PC-3 (cell line): ENCODE data around the gene SVOP. TPM values are rescaled to one million over a fixed set of nuclear protein-coding genes. Genes with fewer than 3 reads are reported as not detected.

Experiments
- ATAC-seq: fragments of 200-7000 bp; cut with Tn5 transposase; 2 replicates; pipeline ENCODE4 v1.9.1; 2020; ENCODE audit warnings: mild to moderate bottlenecking, moderate library complexity
- BruUV-seq: library from RNA; stranded (reverse); fragments of 400-500 nt; replicated peaks from 2 replicates; lab custom pipeline; 2021; lab: Mats Ljungman, UMichigan
- CTCF ChIA-PET: fragments of 300-600 bp; sonication (Branson Sonifier 250); formaldehyde crosslinking; loops from one replicate; lab custom pipeline; 2022; ENCODE audit warnings: antibody characterized with exemption; lab: Charles Lee
- POLR2A ChIA-PET: fragments of 300-600 bp; sonication (Branson Sonifier 250); formaldehyde crosslinking; loops from one replicate; lab custom pipeline; 2022; ENCODE audit warnings: antibody characterized with exemption; ENCODE audit not compliant: unreplicated experiment; lab: Charles Lee
- DNase-seq: peaks from one replicate; pipeline ENCODE4 v3.0.0-alpha.2; 2015
- H2AFZ ChIP-seq: fragments of 300-600 bp; sonication (generic); 2 replicates; pipeline ENCODE4 v1.6.0; 2016; ENCODE audit warnings: antibody characterized with exemption, low read length
- H3F3A ChIP-seq: fragments of 300-600 bp; sonication (generic); one replicate; pipeline ENCODE4 v1.6.0; 2017; ENCODE audit warnings: antibody characterized with exemption, low read length, control low read depth, mild to moderate bottlenecking; ENCODE audit not compliant: unreplicated experiment
- H3K27ac ChIP-seq: fragments of 300-600 bp; sonication (generic); 2 replicates; pipeline ENCODE4 v1.5.1; 2016; ENCODE audit warnings: mild to moderate bottlenecking, low read length
- H3K27me3 ChIP-seq: fragments of 300-600 bp; sonication (generic); 2 replicates; pipeline ENCODE4 v1.6.1; 2016; ENCODE audit warnings: low read length, mixed read lengths
- H3K36me3 ChIP-seq: fragments of 300-600 bp; sonication (generic); 2 replicates; pipeline ENCODE4 v1.6.1; 2016; ENCODE audit warnings: low read depth, mixed run types, low read length, mixed read lengths
- H3K4me1 ChIP-seq: fragments of 300-600 bp; sonication (generic); 2 replicates; pipeline ENCODE4 v1.5.1; 2016; ENCODE audit warnings: low read length; ENCODE audit not compliant: insufficient read depth
- H3K4me2 ChIP-seq: fragments of 300-600 bp; sonication (generic); 2 replicates; pipeline ENCODE4 v1.6.0; 2016; ENCODE audit warnings: low read length
- H3K4me3 ChIP-seq: fragments of 300-600 bp; sonication (generic); 2 replicates; pipeline ENCODE4 v1.5.1; 2016; ENCODE audit warnings: mild to moderate bottlenecking, low read length, mixed read lengths
- H3K79me2 ChIP-seq: fragments of 300-600 bp; sonication (generic); 2 replicates; pipeline ENCODE4 v1.6.1; 2017; ENCODE audit warnings: low read length, mixed read lengths
- H3K9ac ChIP-seq: fragments of 300-600 bp; sonication (generic); 2 replicates; pipeline ENCODE4 v1.6.0; 2016; ENCODE audit warnings: mild to moderate bottlenecking, low read length
- H3K9me2 ChIP-seq: fragments of 300-600 bp; sonication (generic); replicated peaks from 2 replicates; pipeline ENCODE4 v1.6.1; 2016; ENCODE audit warnings: mixed run types, low read length, mixed read lengths
- H3K9me3 ChIP-seq: fragments of 300-600 bp; sonication (generic); 2 replicates; pipeline ENCODE4 v1.6.1; 2016; ENCODE audit warnings: low read length, mixed read lengths
- H4K20me1 ChIP-seq: fragments of 300-600 bp; sonication (generic); 2 replicates; pipeline ENCODE4 v1.6.1; 2016; ENCODE audit warnings: low read length, mixed read lengths
- CTCF ChIP-seq: fragments of 300-600 bp; sonication (generic); conservative IDR thresholded peaks from 2 replicates; pipeline ENCODE4 v1.5.1; 2017; ENCODE audit warnings: antibody characterized with exemption, low read depth, mild to moderate bottlenecking, low read length
- EZH2 ChIP-seq: fragments of 300-600 bp; sonication (generic); IDR thresholded peaks from one replicate; pipeline ENCODE4 v1.6.1; 2017; ENCODE audit warnings: antibody characterized with exemption, mild to moderate bottlenecking, low read length; ENCODE audit not compliant: unreplicated experiment
- EZH2phosphoT487 ChIP-seq: fragments of 300-600 bp; sonication (generic); IDR thresholded peaks from 2 replicates; pipeline ENCODE4 v1.6.1; 2018; ENCODE audit warnings: mild to moderate bottlenecking, antibody characterized with exemption, low read length, borderline replicate concordance
- intact Hi-C: fragments of 100-400 bp; cut with micrococcal nuclease; formaldehyde crosslinking; loops from 2 replicates; pipeline ENCODE4 v1.9.0; 2023
- total RNA-seq: library from RNA; depleted of rRNA; stranded (reverse); fragments of >200 nt; gene quantifications from 2 replicates; pipeline ENCODE4 v1.2.3, GENCODE V29; 2014

SVOP gene
- total RNA-seq, 1 experiment from 2014 or later: not detected

- no peaks in the 10 kb centered on the region for H3F3A ChIP-seq
- no peak overlapping the region for H3K27ac ChIP-seq
- no peak for DNase-seq
- H3K36me3 ChIP-seq: no peaks in the 10 kb centered on the region
- H3K4me3 ChIP-seq: no peak overlapping the region
- no peak overlapping the region for H2AFZ ChIP-seq
- no peaks in the 10 kb centered on the region for H3K9me2 ChIP-seq
- CTCF ChIA-PET: no interaction called here
- TF ChIP-seq EZH2phosphoT487: no peak
- no peak for TF ChIP-seq CTCF
- no peak for TF ChIP-seq EZH2
- no peaks in the 10 kb centered on the region for H3K4me1 ChIP-seq
- intact Hi-C loops: no loop called here
- H3K4me2 ChIP-seq: no peak overlapping the region
- H4K20me1 ChIP-seq: no peaks in the 10 kb centered on the region
- BruUV-seq: no TSS peak
- peaks cover 21% of the 10 kb centered on the region for H3K27me3 ChIP-seq
- no peaks in the 10 kb centered on the region for H3K79me2 ChIP-seq
- no peak overlapping the region for H3K9ac ChIP-seq
- peak; percentile 27; the same call in 1 of the 2 replicates for ATAC-seq
- no peaks in the 10 kb centered on the region for H3K9me3 ChIP-seq
- POLR2A ChIA-PET: no interaction called here
Observed at GRCh38 chr12:108930756-108931155, 90.1 kb downstream of the SVOP start.

DNA sequence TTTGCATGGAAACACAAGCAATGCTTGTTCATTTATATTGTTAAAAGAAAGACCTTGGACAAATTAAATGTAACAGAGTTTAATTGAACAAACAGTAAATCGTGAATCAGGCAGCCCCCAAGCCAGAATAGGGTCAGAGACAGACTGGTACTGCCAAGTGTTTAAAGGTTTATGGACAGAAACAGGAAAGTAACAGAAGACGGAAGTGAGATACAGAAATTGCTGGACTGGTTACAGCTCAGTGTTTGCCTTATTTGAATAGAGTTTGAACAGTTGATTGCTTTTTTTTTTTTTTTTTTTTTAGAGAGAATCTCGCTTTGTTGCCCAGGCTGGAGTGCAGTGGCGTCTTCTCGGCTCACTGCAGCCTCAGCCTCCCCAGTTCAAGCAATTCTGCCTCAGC lies 90.7 kb downstream of the SVOP start:
- ATAC-seq (peak; percentile 71), DNase-seq (no peak)
- no peaks in the 10 kb centered on the region for H3K9me2 ChIP-seq
- H3K27ac ChIP-seq: no peak overlapping the region
- H3K27me3 ChIP-seq: peaks cover 15% of the 10 kb centered on the region
- H3F3A ChIP-seq: no peaks in the 10 kb centered on the region
- H3K4me1 ChIP-seq: no peaks in the 10 kb centered on the region
- no peaks in the 10 kb centered on the region for H3K9me3 ChIP-seq
- no peaks in the 10 kb centered on the region for H3K79me2 ChIP-seq
- ChIA-PET CTCF (no interaction called here), POLR2A (no interaction called here)
- intact Hi-C loops: no loop called here
- H3K9ac ChIP-seq: no peak overlapping the region
- TF ChIP-seq EZH2phosphoT487 (no peak), CTCF (no peak), EZH2 (no peak)
- no peak overlapping the region for H2AFZ ChIP-seq
- BruUV-seq: no TSS peak
- H3K36me3 ChIP-seq: no peaks in the 10 kb centered on the region
- H3K4me3 ChIP-seq: no peak overlapping the region
- no peaks in the 10 kb centered on the region for H4K20me1 ChIP-seq
- H3K4me2 ChIP-seq: no peak overlapping the region

- no peaks in the 10 kb centered on the region for H3K36me3 ChIP-seq
- peaks cover 8% of the 10 kb centered on the region for H3K27me3 ChIP-seq
- H2AFZ ChIP-seq: no peak overlapping the region
- CTCF ChIA-PET: no interaction called here
- H3F3A ChIP-seq: no peaks in the 10 kb centered on the region
- H4K20me1 ChIP-seq: no peaks in the 10 kb centered on the region
- no peak overlapping the region for H3K4me2 ChIP-seq
- no peaks in the 10 kb centered on the region for H3K9me3 ChIP-seq
- BruUV-seq: no TSS peak
- H3K9me2 ChIP-seq: no peaks in the 10 kb centered on the region
- no peak for DNase-seq
- no peak for TF ChIP-seq EZH2
- no peak for TF ChIP-seq CTCF
- TF ChIP-seq EZH2phosphoT487: no peak
- no peaks in the 10 kb centered on the region for H3K79me2 ChIP-seq
- ATAC-seq: no peak
- H3K27ac ChIP-seq: no peak overlapping the region
- intact Hi-C loops: no loop called here
- H3K4me1 ChIP-seq: no peaks in the 10 kb centered on the region
- H3K4me3 ChIP-seq: no peak overlapping the region
- POLR2A ChIA-PET: no interaction called here
- no peak overlapping the region for H3K9ac ChIP-seq
Observed at GRCh38 chr12:108928695-108929094, 92.2 kb downstream of the SVOP start.
